CD4-positive, alpha-beta T cell treated with Interleukin-10 for 1 hour (primary cell): ENCODE measurements around the gene MMP17.

Source experiments
- DNase-seq: peaks from one replicate; pipeline ENCODE4 v3.0.0-alpha.2; 2020

MMP17 gene

DNA sequence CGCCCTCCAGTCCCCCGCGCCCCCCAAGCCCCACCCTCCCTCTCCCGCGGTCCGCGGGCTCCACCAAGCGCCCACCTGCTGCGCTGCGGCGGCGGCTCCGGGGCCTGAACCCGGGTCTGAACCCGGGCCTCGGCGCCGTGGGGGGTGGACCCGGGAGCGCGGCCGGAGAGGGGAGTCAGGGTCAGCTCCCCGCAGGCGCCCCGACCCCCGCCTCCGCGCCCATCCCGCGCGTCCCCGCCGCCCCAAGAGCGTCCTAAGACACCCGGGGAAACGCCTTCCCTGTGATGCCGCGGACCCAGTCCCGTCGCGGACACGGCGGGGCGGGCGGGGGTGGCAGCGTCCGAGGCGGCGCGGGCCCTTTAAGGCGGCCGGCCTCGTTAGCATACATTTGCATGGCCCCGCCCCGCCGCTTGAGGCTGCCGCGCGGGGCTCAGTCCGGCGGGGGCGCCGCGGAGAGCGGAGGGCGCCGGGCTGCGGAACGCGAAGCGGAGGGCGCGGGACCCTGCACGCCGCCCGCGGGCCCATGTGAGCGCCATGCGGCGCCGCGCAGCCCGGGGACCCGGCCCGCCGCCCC is at the start of gene MMP17:
TSS of gene MMP17 (plus strand) at position 433 of the 574 bp plus-strand sequence. CDS start at position 535, 102 bp downstream.
- no peak for DNase-seq

DNA sequence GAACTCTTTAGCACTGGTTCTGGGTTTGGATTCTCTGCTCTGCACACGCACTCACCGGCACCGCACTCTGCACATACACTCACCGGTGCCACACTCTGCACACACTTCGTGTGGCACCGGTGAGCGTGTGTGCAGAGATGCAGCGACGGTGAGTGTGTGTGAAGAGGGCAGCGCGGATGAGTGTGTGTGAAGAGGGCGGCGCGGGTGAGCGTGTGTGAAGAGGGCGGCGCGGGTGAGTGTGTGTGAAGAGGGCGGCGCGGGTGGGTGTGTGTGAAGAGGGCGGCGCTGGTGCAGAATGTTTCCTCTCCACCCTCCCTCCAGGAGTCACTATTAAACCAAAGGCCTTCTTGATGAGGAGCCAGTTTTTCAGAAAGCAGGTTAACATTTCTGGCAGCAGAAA is 49.2 kb upstream of the MMP17 start:
- no peak for DNase-seq

DNA sequence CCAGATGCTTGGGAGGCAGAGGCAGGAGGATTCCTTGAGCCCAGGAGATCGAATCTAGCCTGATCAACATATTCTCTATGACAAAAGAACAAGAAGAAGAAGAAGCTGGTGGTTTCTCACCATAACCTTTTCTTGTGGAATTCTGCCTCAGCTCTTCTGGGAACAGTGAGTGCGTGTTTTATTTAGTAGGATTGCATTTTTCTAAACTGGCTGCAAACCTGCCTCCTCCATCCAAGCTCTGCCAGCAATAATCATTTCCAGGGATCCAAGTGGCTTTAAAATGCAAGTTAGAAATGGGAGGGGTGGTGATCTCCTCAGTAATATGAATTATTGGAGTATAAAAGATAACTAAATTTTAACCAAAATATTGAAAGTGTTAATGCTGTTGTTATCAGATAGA is 46.1 kb upstream of the MMP17 start:
- DNase-seq: no peak

DNA sequence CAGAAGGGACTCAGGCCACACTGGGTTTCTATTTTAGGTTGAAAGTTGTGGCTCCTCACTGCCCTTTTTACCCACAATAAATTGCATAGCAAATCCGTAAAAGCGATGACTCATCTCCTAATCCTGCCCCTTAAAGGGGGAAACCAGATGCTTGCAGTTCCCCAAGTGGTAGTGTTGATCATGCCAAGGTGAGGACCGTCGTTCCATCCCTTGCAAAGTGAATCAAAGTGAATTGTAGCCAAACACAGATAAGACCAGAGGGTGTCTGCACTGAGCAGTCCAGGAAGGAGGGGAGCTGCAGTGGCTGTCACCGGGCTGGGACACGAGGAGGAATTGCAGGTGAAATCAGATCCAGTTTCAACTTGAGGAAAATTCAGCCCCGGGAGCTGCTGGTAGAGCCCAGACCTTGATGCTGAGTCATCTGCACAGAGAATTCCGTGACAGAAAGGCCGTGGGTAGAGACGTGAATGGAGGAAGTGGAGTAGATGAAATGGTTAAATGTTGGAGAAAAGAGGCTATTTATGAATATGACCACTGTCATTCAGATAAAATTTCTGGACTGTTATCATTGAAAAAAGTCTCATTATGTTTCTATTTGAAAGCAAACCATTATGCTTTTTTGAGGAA is 44.2 kb upstream of the MMP17 start:
- DNase-seq: no peak

DNA sequence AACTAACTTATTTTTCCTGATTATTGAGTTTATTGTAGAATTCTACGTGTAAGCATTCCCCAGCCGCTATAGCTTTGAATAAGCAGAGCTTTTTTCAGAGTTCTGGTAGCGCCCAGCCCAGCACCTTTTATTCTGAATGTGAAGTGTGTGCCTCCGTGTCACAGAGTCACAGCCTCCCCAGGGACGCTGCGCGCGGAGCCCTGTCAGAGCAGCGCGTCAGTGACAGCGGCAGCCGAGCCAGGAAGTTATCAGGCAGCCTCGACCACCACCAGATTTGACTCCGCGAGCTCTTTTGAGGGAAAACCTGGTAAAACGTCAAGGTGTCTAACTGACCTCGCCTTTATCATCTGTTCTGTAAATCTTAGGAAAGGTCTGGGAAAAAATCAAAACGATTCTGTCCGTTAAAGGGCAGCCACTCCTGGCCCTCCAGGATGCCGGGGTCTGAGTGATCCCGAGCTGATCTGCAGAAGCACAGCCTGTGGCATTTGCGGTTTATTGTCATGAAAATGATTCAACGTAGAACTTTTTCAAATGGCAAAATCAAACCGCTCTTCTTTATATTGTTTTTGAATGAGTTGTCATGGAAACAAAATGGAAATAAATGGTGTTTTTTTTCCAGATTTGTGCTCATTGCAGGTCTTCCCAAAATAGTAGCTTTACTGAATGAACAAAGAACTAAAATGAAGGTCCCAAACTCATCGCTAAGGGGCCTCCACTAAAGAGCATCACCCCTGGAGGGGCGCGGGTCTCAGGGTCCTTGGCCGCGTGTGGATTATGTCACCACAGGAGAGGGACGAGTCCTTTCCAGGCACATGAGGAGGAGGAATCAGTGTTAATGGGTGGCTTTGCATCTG is 43.1 kb upstream of the MMP17 start:
- no peak for DNase-seq

DNA sequence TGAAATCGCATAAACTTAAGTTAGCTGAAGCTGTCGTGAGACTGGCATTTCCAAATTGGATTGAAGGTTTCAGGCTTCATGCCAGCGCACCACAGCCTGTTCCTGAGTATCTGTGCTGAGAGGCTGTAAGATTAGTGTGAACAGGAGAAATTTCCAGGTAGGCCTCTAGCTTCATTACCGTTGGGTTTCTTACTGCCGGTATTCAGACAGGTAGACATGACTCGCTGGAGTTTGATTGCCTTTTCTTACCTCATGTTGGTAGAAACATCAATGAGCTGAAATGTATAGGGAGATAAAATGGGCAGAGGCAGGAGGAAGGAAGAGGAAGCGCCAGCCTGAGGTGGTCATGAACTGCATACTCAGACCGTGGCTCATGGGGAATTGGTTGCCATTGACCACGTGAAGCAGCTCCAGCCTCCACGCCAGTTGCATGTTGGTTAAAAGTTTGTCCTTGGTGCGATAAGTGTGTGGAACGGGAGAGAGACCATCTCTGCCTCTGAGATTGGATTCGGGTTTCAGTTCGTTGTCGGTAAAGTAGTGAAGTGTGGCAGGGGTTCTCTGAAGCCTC is 42.3 kb upstream of the MMP17 start:
- no peak for DNase-seq

DNA sequence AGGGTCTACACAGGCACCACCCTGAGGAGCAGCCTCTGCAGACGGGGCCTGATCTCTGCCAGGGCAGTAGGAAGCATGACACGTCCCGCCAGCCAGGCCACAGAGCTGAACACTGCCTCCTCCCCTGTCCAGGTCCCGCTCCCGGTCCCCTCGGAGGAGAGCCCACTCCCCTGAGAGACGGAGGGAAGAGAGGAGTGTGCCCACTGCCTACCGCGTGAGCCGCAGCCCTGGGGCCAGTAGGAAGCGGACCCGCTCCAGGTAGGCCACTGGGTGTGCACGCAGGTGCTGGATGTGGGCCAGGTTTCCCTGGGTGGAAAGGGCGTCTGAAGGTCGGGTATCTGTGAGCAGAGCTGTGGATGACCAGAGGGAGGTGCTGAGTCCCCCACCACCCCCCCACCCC is 41.9 kb upstream of the MMP17 start:
- DNase-seq: no peak

DNA sequence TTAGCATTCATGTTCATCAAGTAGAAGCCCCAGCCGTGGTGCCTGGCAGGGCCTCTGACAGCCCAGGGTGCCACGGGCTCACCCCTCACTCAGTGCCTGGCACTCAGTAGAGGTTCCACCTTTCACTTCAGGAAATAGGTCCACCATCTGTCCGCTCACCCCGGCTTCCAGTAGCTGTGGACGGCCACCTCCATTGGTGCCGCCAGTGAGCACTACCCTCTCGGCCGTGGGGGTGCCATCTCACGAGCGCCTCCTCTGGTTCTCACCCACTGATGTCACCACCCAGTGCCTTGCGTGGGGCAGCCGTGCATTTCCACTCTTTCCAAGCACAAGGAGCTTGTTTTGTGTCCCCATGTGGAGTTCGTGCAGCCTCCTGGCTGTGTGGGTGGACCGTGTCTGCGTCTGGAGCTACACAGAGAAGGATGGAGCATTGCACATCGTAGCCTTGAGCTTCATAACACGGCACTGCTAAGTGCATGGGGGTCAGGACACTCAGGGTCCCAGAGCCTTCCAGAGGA is 41.0 kb upstream of the MMP17 start:
- no peak for DNase-seq

DNA sequence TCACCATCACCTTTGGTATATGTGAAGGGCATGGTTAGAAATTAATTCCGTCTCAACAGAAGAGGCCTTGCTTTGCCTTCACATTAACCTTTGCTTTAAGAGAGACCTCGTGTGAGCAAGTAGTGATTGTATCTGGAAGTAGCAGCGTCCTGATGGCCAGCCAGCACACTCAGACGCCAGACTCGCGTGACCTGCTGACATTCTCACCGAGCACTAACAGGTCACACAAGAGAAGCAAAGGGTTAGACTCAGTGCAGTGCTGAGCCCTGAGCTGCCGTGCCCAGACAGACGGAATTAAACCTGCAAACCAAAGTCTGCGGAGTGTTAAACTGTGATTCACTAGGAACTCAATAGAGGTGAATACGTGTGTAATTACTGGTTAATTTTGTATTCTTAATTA is 40.1 kb upstream of the MMP17 start:
- DNase-seq: no peak

DNA sequence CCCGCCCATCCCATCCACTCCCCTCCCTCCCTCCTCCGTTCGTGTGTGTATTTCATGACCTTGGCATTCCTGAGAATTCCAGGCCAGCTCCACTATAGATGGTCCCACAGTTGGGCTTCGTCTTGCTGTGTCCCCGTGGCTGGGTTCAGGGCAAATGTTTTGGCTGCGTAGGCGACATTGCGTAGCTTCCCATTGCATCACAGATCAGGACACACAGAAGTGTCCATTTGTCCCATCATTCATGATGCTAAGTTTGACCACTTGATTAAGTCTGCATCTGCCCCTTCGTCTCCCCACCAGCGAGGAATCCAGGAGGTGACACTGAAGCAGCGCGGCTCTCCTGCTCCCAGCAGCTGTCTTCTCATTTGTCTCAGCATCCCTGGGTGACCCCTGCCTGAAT is 38.6 kb upstream of the MMP17 start:
- no peak for DNase-seq

DNA sequence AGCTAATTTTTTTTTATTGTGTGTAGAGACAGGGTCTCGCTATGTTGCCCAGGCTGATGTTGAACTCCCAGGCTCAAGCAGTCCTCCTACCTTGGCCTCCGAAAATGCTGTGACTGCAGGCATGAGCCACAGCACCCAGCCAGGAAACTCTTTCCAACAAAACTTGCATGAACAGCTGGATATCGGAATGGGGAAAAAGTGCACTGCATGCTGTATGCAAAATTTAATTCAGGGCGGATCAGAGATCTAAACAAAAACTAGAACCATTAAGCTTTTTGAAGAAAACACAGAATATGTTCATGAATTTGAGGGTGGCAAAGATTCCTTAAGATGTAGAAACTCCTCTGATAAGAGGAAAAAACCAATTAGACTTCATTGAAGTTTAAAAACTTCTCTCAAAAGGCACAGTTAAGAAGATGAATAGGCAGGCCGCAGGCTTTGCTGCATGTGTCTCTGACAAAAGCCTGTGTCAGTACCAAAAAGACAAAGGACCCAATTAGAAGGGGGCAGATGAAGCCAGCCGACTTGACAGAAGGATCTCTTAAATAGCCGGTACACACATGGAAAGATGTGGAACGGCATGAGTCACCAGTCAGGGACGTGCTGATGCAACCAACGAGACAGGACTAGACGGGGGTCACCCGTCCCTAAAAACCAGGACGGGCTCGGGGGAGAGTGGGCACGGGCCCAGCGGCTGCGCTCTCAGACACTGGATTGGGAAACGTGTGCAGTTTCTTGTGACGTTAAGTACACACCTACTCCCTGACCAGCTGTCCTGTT is 34.8 kb upstream of the MMP17 start:
- DNase-seq: no peak

DNA sequence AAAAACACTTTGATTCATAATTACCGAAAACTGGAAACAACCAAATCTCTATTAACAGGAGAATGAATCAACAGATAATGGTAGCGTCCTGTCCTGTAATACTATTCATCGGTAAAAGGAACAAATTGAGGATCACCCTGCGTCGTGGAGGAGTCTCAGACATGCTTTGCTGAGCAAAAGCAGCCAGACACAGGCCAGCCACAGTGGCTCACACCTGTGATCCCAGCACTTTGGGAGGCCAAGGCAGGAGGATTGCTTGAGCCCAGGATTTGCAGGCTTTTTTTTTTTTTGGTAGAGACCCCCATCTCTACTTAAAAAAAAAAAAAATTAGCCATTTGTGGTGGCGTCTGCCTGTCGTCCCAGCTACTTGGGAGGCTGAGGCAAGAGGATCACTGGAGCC is 34.1 kb upstream of the MMP17 start:
- no peak for DNase-seq

DNA sequence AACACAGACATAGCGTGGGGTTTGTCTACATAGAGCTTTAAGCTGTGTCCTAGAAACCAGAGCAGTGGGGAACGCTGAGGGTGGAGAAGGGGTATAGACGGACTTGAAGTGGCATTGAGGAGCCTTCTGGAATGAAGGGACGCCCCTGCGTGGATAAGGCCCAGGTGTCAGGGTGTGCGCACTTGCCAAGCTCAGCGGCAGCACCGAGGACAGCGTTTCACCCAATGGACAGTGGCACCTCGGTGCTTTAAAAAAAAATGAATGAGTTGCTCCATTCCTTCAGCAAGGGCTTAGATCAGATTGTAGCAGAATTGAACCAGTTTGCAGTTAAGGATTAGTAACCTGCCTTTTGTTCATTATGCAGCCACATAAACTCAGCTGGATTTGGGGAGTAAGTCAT is 33.6 kb upstream of the MMP17 start:
- DNase-seq: no peak

DNA sequence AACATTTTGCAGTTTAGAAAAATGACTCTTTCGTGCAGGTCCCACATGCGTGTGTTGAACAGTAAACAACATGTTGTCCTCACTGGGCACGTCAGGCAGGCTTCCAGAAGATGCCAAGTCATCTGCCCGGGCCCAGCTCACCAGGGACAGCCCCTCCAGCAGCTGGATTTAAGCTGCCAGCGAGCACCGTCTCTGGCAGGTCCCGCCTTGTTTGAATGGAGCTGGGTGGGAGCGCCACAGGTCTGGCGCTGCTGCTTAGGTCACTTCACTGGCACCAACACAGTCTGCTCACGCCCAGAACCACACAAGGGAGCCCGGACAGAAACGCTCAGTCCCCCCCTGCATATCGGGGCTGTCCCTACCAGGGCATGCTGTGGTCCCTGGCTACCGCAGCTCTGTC is 33.1 kb upstream of the MMP17 start:
- no peak for DNase-seq

DNA sequence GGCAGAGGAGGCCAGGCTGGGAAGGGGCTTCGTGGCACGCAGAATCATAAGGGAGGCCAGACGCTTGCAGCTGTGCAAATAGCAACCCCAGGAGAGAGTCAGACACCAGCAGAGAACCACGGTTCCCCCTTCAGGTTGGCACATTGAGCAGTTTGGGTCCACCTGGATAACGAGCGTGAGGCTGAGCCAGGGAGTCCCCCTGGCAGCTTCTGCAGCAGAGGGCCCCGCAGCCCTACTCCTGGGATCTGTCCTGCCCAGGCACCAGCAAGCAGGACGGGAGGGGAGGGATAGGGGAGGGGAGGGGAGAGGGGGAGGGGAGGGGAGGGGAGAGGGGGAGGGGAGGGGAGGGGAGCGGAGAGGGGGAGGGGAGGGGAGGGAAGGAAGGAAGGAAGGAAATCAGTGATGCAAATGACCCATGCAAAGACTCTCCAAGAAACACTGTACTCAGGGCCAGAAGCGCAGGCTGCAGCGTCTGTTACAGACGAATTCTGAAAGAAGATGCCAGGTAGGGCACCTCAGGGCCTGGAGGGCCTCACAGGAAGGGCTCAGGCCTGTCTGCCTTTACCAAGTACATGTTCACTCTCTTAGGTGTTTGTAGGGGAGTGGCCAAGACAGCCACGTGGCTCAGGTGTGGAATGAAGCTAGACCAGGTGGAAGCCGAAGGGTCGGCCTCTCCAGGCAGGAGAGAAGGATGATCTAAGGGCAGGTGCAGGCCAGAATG is 32.3 kb upstream of the MMP17 start:
- DNase-seq: no peak

DNA sequence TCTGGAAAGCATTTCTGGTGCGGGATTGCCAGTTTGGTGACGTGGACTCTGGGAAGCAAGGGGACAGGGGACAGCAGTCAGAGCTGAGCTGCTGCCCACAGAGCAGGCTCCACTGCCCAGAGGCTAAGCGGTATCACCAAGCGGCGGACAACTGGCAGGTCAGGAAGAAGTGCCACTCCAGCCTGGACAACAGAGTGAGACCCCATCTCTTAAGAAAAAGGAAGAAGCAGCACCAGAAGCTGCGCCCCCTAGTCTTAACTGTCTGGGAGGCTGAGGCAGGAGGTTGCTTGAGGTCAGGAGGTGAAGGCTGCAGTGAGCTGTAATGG is 31.8 kb upstream of the MMP17 start:
- DNase-seq: no peak

DNA sequence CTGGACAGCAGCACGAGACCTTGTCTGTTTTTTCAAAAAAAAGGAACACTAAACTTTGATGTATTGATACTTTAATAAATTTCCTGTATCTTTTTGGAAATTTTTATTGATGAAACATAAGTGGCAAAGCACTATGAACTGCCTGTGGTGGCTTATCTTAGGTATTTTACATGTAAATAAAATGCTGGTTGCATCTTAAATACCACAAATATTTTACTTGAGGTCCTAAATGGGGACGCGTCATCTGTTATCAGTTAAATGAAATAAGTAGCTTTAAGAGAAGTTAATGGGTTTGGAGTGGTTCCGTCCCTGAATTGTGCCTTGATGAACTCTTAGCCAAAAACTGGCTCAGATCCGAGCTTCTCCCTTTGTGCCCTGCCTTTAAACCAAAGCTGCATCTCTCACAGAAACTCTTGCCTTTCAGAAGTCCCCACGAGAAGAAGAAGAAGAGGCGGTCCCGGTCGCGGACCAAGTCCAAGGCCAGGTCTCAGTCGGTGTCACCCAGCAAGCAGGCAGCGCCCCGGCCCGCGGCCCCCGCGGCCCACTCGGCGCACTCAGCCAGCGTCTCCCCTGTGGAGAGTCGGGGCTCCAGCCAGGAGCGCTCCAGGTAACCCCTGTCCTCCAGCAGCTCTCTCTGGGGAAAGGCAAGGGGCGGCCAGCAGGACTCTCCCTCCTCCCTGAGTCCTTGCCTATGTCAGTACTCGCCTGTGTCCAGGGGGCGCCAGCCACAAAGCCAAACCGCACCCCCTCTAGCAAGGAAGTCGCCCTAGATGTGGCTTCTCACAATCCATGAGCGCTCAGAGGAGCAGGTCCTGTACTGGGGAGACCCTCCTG is 31.2 kb upstream of the MMP17 start:
- DNase-seq: no peak

DNA sequence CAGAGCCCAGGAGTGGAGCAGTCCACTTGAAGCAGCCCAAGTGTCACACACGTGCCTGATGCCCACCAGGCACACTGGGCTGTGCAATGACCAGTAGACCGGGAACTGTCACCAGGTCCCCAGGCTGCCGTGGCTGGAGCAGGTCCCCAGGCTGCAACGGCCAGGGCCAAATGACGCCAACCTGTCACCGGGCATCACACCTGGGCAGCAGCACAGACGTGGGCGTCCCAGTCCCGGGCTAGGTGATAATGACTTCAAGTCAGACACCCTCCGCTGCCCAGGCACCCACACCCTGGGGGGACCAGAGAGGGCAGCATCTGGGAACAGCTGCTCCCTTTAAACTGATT is 30.6 kb upstream of the MMP17 start:
- DNase-seq: no peak

DNA sequence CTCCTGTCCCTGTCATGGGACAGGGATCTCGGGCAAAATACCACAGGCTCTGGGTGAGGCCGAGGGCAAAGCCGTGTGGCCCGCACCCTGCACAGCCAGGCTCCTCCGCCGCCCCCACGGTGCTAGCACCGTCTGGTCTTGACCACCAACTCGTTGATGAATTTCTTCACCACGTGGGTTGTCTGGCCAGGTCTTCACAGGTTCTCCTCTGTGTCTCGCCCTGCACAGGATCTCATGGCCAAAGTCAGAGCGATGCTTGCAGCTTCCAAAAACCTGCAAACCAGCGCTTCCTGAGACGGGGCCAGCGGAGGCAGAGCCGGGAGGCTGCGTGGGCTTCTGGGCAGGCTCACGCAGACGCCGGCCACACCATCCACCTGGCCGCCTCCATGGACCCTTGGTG is 29.0 kb upstream of the MMP17 start:
- no peak for DNase-seq

DNA sequence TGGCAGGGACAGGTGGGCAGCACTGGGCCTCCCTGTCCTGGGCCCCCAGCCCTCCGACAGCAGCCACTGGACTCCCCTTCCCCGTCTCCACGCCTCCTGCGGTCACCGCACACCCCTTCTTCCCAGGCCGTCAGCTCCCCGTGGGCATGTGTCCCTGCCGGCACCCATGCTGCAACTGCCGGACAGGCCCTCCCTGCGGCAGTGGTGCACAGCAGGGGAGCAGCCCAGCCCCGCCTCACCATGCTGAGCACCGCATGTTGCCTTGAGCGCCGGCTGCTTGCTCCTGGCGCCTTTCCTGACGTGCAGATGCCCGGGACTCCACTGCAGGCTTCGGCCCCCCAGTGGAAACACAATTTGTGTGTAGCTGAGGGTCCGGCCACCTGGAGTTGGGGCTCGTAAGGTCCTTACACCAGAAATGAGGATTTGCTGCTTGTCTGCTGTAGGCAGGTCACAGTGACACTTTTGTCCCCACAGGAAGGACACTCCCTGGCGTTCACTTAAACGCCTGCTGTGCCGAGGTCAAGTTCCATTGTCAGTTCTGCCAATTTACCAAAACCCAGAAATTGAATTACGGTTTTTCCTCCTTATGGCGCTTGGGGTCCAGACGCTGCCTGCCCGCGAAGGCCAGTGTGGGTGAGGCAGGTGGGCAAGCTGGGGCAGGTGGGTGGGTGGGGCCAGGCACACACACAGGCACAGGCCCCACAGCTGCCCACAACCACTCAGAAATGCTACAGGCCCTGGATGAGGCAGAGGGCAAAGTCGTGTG is 28.2 kb upstream of the MMP17 start:
- DNase-seq: no peak
